ENCODE results near the gene CDIP1.

- TF ChIP-seq CTCF (IDR thresholded peaks at IDR 0.05), result no peak
- TF ChIP-seq POLR2A (IDR thresholded peaks at IDR 0.05; ENCODE audit: low read depth), result no peak
- no peak for TF ChIP-seq EP300 (IDR thresholded peaks at IDR 0.05)
Observed at GRCh38 chr16:4486126-4486893, 52.3 kb downstream of the CDIP1 start.

Measured in esophagus muscularis mucosa (tissue), 4 donors.